DOHH2 (cell line): ENCODE measurements around the gene NEK11.

Source experiments
- H3F3A ChIP-seq: fragments of 200-600 bp; sonication (generic), shearing (Covaris generic); 2 replicates; pipeline ENCODE4 v1.6.0; 2016; ENCODE audit warnings: antibody characterized with exemption, mild to moderate bottlenecking; ENCODE audit not compliant: control insufficient read depth, insufficient read depth
- H3K27ac ChIP-seq: fragments of 200-600 bp; sonication (generic); 2 replicates; pipeline ENCODE4 v1.5.1; 2014; ENCODE audit warnings: low read depth, mild to moderate bottlenecking, low read length, moderate library complexity
- H3K27me3 ChIP-seq: fragments of 200-600 bp; sonication (generic); 2 replicates; pipeline ENCODE4 v1.6.1; 2014; ENCODE audit warnings: mild to moderate bottlenecking, low read length, mixed read lengths; ENCODE audit not compliant: control insufficient read depth
- H3K36me3 ChIP-seq: fragments of 200-600 bp; sonication (generic); 2 replicates; pipeline ENCODE4 v1.6.1; 2014; ENCODE audit warnings: mild to moderate bottlenecking, low read length, moderate library complexity, mixed read lengths; ENCODE audit not compliant: control insufficient read depth
- H3K4me1 ChIP-seq: fragments of 200-600 bp; sonication (generic); 2 replicates; pipeline ENCODE4 v1.6.1; 2014; ENCODE audit warnings: mild to moderate bottlenecking, low read length, mixed read lengths; ENCODE audit not compliant: control insufficient read depth
- H3K4me2 ChIP-seq: fragments of 200-600 bp; sonication (generic); 2 replicates; pipeline ENCODE4 v1.6.0; 2014; ENCODE audit warnings: mild to moderate bottlenecking, low read length, moderate library complexity
- H3K4me3 ChIP-seq: fragments of 200-600 bp; sonication (generic); 2 replicates; pipeline ENCODE4 v1.5.1; 2014; ENCODE audit warnings: mild to moderate bottlenecking, low read length, mixed read lengths
- H3K79me2 ChIP-seq: fragments of 200-600 bp; sonication (generic); 2 replicates; pipeline ENCODE4 v1.6.1; 2014; ENCODE audit warnings: mild to moderate bottlenecking, low read length, mixed read lengths; ENCODE audit not compliant: control insufficient read depth
- H3K9me2 ChIP-seq: fragments of 200-600 bp; sonication (generic); replicated peaks from 2 replicates; pipeline ENCODE4 v1.6.1; 2014; ENCODE audit warnings: mild to moderate bottlenecking, low read length, mixed read lengths; ENCODE audit not compliant: control insufficient read depth
- H3K9me3 ChIP-seq: fragments of 200-600 bp; sonication (generic); 2 replicates; pipeline ENCODE4 v1.6.1; 2014; ENCODE audit warnings: antibody characterized with exemption, low read length, mixed read lengths; ENCODE audit not compliant: control insufficient read depth, insufficient read depth
- H4K20me1 ChIP-seq: fragments of 200-600 bp; sonication (generic); 2 replicates; pipeline ENCODE4 v1.6.0; 2014; ENCODE audit warnings: low read depth, mild to moderate bottlenecking, antibody characterized with exemption, low read length, moderate library complexity; ENCODE audit not compliant: control insufficient read depth, insufficient read depth
- EZH2phosphoT487 ChIP-seq: fragments of 200-600 bp; sonication (generic); IDR thresholded peaks from 2 replicates; pipeline ENCODE4 v1.6.1; 2017; ENCODE audit warnings: borderline replicate concordance, mild to moderate bottlenecking, antibody characterized with exemption, low read length, moderate library complexity, mixed read lengths
- TF ChIP-seq, protein P1 (sequence below): fragments of 200-600 bp; sonication (generic); IDR thresholded peaks from one replicate; pipeline ENCODE4 v1.5.1; 2014; ENCODE audit warnings: antibody characterized with exemption, mild to moderate bottlenecking, low read depth, low read length; ENCODE audit not compliant: poor library complexity, severe bottlenecking

The NEK11 gene

DNA sequence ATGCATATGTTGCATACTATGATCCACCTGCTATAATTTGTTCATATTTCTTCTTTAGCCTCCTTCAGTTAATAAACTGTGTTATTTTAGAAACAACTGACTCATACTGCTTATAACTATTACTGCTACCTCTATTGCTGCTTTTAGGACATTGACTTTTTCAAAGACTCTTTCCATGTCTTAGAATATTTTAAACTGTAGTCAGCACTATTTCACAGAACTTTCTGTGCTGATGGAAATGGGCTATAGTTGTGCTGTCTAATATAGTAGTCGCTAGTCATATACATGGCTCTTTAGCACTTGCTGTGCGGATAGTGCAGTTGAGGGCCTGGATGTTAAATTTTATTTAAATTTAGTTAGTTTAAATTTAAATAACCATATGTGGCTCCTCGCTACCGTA, 55.6 kb downstream of the NEK11 start:
- Histone ChIP-seq H3K27ac (no peak overlapping the region), H3K4me3 (no peak overlapping the region), H3K4me2 (no peak overlapping the region), H3K4me1 (no peaks in the 10 kb centered on the region), H3K79me2 (no peaks in the 10 kb centered on the region), H3K27me3 (no peaks in the 10 kb centered on the region), H3F3A (no peaks in the 10 kb centered on the region), H3K9me2 (no peaks in the 10 kb centered on the region), H3K36me3 (no peaks in the 10 kb centered on the region), H3K9me3 (no peaks in the 10 kb centered on the region), H4K20me1 (no peaks in the 10 kb centered on the region)
- no peak for TF ChIP-seq EZH2phosphoT487

DNA sequence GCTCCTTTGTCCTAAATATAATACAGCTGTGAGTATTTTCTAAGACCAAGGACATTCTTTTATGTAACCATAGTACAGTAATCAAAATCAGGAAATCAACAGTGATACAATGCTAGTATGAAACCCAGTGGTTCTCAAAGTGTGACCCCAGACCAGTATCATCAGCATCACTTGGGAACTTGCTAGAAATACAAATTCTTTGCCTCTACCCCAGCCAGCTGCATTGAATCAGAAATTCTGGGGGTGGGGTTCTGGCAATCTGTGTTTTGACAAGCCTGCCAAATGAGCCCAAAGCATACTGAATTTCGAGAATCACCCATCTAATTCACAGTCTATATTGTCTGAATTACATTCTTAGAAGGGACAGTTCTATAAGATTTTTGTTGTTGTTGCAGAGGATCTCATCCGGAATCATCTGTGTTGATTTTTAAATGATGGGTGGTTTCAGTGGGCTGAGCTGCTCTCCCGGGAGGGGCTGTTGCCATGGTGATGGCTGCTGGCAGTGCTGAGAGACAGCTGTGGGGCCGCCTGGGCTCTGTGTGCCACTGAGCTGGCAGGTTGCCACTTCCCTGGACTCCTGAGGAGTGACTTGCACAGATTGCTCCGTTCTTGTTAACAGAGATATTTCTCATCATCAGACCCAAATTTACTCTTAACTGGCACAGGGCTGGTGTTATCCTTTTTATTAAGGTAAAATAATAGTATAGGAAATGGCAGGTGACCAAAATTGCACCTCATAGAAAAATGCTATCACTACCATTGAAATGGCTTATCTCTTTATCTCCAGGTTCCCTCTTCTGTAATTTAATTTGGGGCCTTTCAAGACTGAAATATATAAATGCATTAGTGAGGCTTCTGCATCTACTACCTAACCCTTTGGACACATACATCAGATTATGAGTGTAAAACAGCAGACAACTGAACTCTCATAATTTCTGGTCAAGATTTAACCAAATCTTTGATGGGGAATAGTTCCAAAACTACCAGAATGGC, 56.5 kb downstream of the NEK11 start:
- TF ChIP-seq, protein P1, sequence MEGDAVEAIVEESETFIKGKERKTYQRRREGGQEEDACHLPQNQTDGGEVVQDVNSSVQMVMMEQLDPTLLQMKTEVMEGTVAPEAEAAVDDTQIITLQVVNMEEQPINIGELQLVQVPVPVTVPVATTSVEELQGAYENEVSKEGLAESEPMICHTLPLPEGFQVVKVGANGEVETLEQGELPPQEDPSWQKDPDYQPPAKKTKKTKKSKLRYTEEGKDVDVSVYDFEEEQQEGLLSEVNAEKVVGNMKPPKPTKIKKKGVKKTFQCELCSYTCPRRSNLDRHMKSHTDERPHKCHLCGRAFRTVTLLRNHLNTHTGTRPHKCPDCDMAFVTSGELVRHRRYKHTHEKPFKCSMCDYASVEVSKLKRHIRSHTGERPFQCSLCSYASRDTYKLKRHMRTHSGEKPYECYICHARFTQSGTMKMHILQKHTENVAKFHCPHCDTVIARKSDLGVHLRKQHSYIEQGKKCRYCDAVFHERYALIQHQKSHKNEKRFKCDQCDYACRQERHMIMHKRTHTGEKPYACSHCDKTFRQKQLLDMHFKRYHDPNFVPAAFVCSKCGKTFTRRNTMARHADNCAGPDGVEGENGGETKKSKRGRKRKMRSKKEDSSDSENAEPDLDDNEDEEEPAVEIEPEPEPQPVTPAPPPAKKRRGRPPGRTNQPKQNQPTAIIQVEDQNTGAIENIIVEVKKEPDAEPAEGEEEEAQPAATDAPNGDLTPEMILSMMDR, result no peak
- TF ChIP-seq EZH2phosphoT487, result no peak
- no peaks in the 10 kb centered on the region for H3K27me3 ChIP-seq
- no peaks in the 10 kb centered on the region for H4K20me1 ChIP-seq
- H3K79me2 ChIP-seq, result no peaks in the 10 kb centered on the region
- H3K9me3 ChIP-seq, result no peaks in the 10 kb centered on the region
- H3F3A ChIP-seq, result no peaks in the 10 kb centered on the region
- H3K27ac ChIP-seq, result no peak overlapping the region
- H3K9me2 ChIP-seq, result no peaks in the 10 kb centered on the region
- H3K4me2 ChIP-seq, result no peak overlapping the region
- H3K36me3 ChIP-seq, result no peaks in the 10 kb centered on the region
- H3K4me1 ChIP-seq, result no peaks in the 10 kb centered on the region
- H3K4me3 ChIP-seq, result no peak overlapping the region

DNA sequence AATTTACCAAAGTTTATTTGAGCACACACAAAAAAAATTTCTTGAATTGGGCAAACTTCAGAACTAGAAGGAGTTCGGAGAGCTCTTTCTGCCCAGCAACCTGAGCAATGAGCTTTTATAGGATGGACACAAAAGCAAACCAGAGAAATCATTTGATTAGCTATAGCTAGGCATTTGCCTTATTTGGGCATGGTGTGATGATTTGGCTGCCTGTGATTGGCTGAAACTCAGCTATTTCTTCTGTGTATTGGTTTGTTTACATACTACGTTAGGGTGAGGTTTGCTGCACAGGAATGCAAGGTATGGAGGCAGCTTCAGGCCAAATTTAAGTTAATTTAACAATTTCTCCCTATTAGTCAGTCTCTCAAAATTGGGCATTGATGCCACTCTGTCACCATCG, 65.1 kb downstream of the NEK11 start:
- Histone ChIP-seq H3F3A (no peaks in the 10 kb centered on the region), H3K27ac (no peak overlapping the region), H3K79me2 (no peaks in the 10 kb centered on the region), H3K4me2 (no peak overlapping the region), H3K27me3 (no peaks in the 10 kb centered on the region), H3K36me3 (no peaks in the 10 kb centered on the region), H4K20me1 (no peaks in the 10 kb centered on the region), H3K4me1 (no peaks in the 10 kb centered on the region), H3K4me3 (no peak overlapping the region), H3K9me2 (no peaks in the 10 kb centered on the region), H3K9me3 (no peaks in the 10 kb centered on the region)
- TF ChIP-seq, protein P1, result no peak
- no peak for TF ChIP-seq EZH2phosphoT487
